ENCODE results near the gene MCTP2.

GRCh38 chr15:94185547-94186236 is 45.7 kb upstream of the MCTP2 start:
- TF ChIP-seq CTCF (IDR thresholded peaks at IDR 0.05) (no peak), ZFX (IDR thresholded peaks at IDR 0.05; ENCODE audit: borderline replicate concordance) (no peak)
